ENCODE results near the gene SAFB2. TPM values are rescaled to one million over a fixed set of nuclear protein-coding genes. Genes with fewer than 3 reads are reported as not detected.

Gene SAFB2
- total RNA-seq, 1 experiment from 2014 or later, result 86.9 TPM

DNA sequence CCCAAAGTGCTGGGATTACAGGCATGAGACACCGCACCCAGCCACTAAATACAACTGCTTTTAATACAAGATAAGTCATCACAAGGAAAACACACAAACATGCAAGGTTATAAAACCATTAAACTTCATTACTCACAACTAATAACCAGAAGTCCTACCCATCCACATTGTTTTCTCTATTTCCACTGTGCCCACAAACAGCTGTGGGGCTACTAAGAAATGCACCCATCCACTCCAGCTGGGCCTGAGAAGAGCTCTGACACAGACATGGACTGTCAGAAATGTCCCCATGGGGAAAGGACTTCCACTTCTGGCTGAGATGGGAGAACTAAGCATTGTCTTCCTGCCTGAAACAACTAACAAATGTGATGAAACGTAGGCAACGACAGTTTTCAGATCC lies 17.2 kb downstream of the SAFB2 start:
- Histone ChIP-seq H3K4me2 (ENCODE audit: low read length) (no peak overlapping the region), H3K4me3 (replicated peaks in 1 of 2; ENCODE audit: low read depth in 1 of 2, low read length in 2 of 2) (no peak overlapping the region), H4K20me1 (ENCODE audit: insufficient read depth) (peaks cover 7% of the 10 kb centered on the region; the same call in 1 of the 2 replicates), H3K4me1 (ENCODE audit: control insufficient read depth in 1 of 2, insufficient read depth in 2 of 2, low read length in 2 of 2) (no peaks in the 10 kb centered on the region), H3K27me3 (ENCODE audit: insufficient read depth, low read length) (no peaks in the 10 kb centered on the region), H3K27ac (ENCODE audit: low read depth, low read length) (no peak overlapping the region), H3K9me2 (ENCODE audit: insufficient read depth) (no peaks in the 10 kb centered on the region), H3K9me3 (ENCODE audit: control insufficient read depth in 1 of 2, insufficient read depth in 1 of 2, low read depth in 1 of 2, low read length in 2 of 2) (no peaks in the 10 kb centered on the region), H3K36me3 (ENCODE audit: control insufficient read depth in 1 of 2, insufficient read depth in 2 of 2, low read length in 2 of 2) (peaks cover 69 to 74% of the 10 kb centered on the region in 2 experiments), H2AFZ (ENCODE audit: low read depth, low read length, poor library complexity, severe bottlenecking) (no peak overlapping the region), H3K79me2 (ENCODE audit: insufficient read depth, low read length) (peaks cover 81% of the 10 kb centered on the region), H3K9ac (ENCODE audit: low read length) (no peak overlapping the region)
- CTCF ChIA-PET, result no interaction called here
- POLR2A ChIA-PET, result no interaction called here
- intact Hi-C loops (cut with micrococcal nuclease), result no loop called here
- RAD21 ChIA-PET (ENCODE audit: low non-redundant PET in 1 of 2, low total read pairs in 2 of 2, uncharacterized antibody in 2 of 2, unreplicated experiment in 2 of 2), result no interaction called here
- ATAC-seq (no peak), DNase-seq (ENCODE audit: low read depth, low spot score) (no peak)
- BruUV-seq (replicated peaks), result no TSS peak
- TF ChIP-seq FOSL1 (IDR thresholded peaks at IDR 0.05; ENCODE audit: low read depth) (no peak), ELF1 (IDR thresholded peaks at IDR 0.05; ENCODE audit: borderline replicate concordance, low read depth) (no peak), CEBPB (IDR thresholded peaks at IDR 0.05; ENCODE audit: low read depth) (no peak), YY1 (IDR thresholded peaks at IDR 0.05; ENCODE audit: extremely low read depth, insufficient replicate concordance, low read depth, low read length) (no peak), ZNF274 (IDR thresholded peaks at IDR 0.05; ENCODE audit: low read depth, low read length) (no peak), POLR2AphosphoS5 (IDR thresholded peaks at IDR 0.05; ENCODE audit: low read depth, low read length) (no peak)
- TF ChIP-seq, protein P1, sequence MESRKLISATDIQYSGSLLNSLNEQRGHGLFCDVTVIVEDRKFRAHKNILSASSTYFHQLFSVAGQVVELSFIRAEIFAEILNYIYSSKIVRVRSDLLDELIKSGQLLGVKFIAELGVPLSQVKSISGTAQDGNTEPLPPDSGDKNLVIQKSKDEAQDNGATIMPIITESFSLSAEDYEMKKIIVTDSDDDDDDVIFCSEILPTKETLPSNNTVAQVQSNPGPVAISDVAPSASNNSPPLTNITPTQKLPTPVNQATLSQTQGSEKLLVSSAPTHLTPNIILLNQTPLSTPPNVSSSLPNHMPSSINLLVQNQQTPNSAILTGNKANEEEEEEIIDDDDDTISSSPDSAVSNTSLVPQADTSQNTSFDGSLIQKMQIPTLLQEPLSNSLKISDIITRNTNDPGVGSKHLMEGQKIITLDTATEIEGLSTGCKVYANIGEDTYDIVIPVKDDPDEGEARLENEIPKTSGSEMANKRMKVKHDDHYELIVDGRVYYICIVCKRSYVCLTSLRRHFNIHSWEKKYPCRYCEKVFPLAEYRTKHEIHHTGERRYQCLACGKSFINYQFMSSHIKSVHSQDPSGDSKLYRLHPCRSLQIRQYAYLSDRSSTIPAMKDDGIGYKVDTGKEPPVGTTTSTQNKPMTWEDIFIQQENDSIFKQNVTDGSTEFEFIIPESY (IDR thresholded peaks at IDR 0.05; ENCODE audit: extremely low read depth, insufficient replicate concordance, low read length), result no peak
- TF ChIP-seq, protein P2, sequence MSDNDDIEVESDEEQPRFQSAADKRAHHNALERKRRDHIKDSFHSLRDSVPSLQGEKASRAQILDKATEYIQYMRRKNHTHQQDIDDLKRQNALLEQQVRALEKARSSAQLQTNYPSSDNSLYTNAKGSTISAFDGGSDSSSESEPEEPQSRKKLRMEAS (IDR thresholded peaks at IDR 0.05), result no peak
